HG02970 (cell line): ENCODE measurements around the gene SLC7A1.
"Not testable (repeated sequence)": the region's sequence is repeated elsewhere in the genome, so short reads cannot be mapped to it uniquely, and the experiment has no call there.

Source experiments
- ATAC-seq: cut with Tn5 transposase; IDR thresholded peaks from one replicate; pipeline ENCODE4 v1.9.1; 2021; ENCODE audit warnings: mild to moderate bottlenecking, moderate library complexity, moderate number of reproducible peaks; ENCODE audit not compliant: unreplicated experiment, low FRiP score

The SLC7A1 gene

GRCh38 chr13:29595380-29596063 is at the start of gene SLC7A1:
SLC7A1 (minus strand) TSS chr13:29595688; CDS start chr13:29536188, 59,500 bp downstream.
- ATAC-seq, result peak; percentile 89

GRCh38 chr13:29640665-29641064 is 45.2 kb upstream of the SLC7A1 start:
- ATAC-seq, result no peak

GRCh38 chr13:29636831-29637230 is 41.3 kb upstream of the SLC7A1 start:
- not testable (repeated sequence) for ATAC-seq

- ATAC-seq, result no peak
Observed at GRCh38 chr13:29624997-29625396, 29.5 kb upstream of the SLC7A1 start.

GRCh38 chr13:29621841-29622240 is 26.4 kb upstream of the SLC7A1 start:
- ATAC-seq, result no peak

GRCh38 chr13:29621051-29621800 is 25.7 kb upstream of the SLC7A1 start:
- no peak for ATAC-seq

GRCh38 chr13:29619995-29620394 is 24.5 kb upstream of the SLC7A1 start:
- no peak for ATAC-seq

GRCh38 chr13:29613101-29613500 is 17.6 kb upstream of the SLC7A1 start:
- no peak for ATAC-seq

- ATAC-seq, result no peak
Observed at GRCh38 chr13:29607465-29607864, 12.0 kb upstream of the SLC7A1 start.

GRCh38 chr13:29605860-29606526 is 10.5 kb upstream of the SLC7A1 start:
- no peak for ATAC-seq

GRCh38 chr13:29598321-29598720 is 2.8 kb upstream of the SLC7A1 start:
- no peak for ATAC-seq

- no peak for ATAC-seq
Observed at GRCh38 chr13:29597706-29598105, 2.2 kb upstream of the SLC7A1 start.

- ATAC-seq, result no peak
Observed at GRCh38 chr13:29597246-29597645, 1.8 kb upstream of the SLC7A1 start.

GRCh38 chr13:29596064-29596418 is 553 bp upstream of the SLC7A1 start:
- no peak for ATAC-seq

GRCh38 chr13:29594710-29595379 is 643 bp downstream of the SLC7A1 start:
- ATAC-seq, result peak; percentile 37

- ATAC-seq, result peak; percentile 16
Observed at GRCh38 chr13:29594303-29594709, 1.2 kb downstream of the SLC7A1 start.

- ATAC-seq, result no peak
Observed at GRCh38 chr13:29593605-29594297, 1.7 kb downstream of the SLC7A1 start.

GRCh38 chr13:29591310-29591709 is 4.2 kb downstream of the SLC7A1 start:
- ATAC-seq, result no peak

- no peak for ATAC-seq
Observed at GRCh38 chr13:29589967-29590366, 5.5 kb downstream of the SLC7A1 start.

GRCh38 chr13:29589234-29589633 is 6.3 kb downstream of the SLC7A1 start:
- no peak for ATAC-seq
